ENCODE measurements around the gene DUSP18. TPM values are rescaled to one million over a fixed set of nuclear protein-coding genes. Genes with fewer than 3 reads are reported as not detected.

DUSP18 gene
- total and polyA plus RNA-seq, 9 donors: 3.3 to 18.5 (median 5.7) TPM

DNA sequence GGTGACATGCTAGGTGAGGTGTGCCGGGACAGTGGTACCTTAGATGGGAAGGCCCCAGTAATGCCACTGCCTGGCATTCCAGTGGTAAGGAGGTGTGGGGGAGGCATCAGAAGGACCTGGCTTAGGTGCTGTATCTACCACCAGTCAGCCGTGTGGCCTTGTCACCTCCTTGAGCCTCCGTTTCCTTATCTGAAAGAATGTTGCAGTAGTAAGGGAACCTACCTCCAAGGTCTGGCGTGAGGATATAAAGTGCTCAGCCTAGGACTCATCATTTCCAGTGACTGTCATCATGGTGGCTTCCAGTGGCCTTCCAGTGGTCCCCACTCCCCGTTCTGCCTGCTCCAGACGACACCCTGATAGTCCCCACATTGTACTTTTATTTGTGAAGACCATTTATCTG is 6.8 kb upstream of the DUSP18 start:
- no peak for DNase-seq
- whole genome bisulfite sequencing, 3 donors: 83 to 91% (median 88%) methylated on average over 6 of the region's 6 CpGs
- intact Hi-C loops (cut with DNase I): no loop called here
- no peak overlapping the region for H3K27ac ChIP-seq
- H3K27me3 ChIP-seq: no peaks in the 10 kb centered on the region
- TF ChIP-seq, protein P1, sequence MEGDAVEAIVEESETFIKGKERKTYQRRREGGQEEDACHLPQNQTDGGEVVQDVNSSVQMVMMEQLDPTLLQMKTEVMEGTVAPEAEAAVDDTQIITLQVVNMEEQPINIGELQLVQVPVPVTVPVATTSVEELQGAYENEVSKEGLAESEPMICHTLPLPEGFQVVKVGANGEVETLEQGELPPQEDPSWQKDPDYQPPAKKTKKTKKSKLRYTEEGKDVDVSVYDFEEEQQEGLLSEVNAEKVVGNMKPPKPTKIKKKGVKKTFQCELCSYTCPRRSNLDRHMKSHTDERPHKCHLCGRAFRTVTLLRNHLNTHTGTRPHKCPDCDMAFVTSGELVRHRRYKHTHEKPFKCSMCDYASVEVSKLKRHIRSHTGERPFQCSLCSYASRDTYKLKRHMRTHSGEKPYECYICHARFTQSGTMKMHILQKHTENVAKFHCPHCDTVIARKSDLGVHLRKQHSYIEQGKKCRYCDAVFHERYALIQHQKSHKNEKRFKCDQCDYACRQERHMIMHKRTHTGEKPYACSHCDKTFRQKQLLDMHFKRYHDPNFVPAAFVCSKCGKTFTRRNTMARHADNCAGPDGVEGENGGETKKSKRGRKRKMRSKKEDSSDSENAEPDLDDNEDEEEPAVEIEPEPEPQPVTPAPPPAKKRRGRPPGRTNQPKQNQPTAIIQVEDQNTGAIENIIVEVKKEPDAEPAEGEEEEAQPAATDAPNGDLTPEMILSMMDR (IDR thresholded peaks at IDR 0.05): no peak
- TF ChIP-seq EP300 (IDR thresholded peaks at IDR 0.05) (no peak), POLR2A (IDR thresholded peaks at IDR 0.05) (no peak)
- no peaks in the 10 kb centered on the region for H3K36me3 ChIP-seq
- H3K9me3 ChIP-seq: no peaks in the 10 kb centered on the region
- no peak overlapping the region for H3K4me3 ChIP-seq
- H3K4me1 ChIP-seq (ENCODE audit: insufficient read depth): no peaks in the 10 kb centered on the region

DNA sequence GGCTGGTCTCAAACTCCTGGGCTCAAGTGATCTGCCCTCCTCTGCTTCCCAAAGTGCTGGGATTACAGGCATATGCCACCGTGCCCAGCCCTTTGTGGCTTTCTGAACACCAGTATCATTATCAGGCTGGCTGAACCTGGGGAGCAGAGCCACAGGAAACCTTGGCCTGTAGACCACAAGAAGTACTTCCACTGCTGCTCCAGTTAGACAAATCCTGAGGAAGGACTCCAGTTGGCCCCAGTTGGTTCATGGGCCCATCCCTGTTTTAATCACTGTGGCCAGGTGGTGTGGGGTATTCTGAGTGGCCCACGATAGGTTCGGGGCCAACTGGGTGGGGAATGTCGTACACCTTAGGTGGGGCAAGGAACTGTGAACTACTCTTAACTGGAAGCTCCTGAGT is 5.5 kb upstream of the DUSP18 start:
- no peak overlapping the region for H3K4me3 ChIP-seq
- H3K36me3 ChIP-seq: no peaks in the 10 kb centered on the region
- H3K27ac ChIP-seq: no peak overlapping the region
- no peak for DNase-seq
- intact Hi-C loops (cut with DNase I): no loop called here
- WGBS, 3 donors: 90 to 92% (median 91%) methylated on average over 4 of the region's 4 CpGs
- TF ChIP-seq, protein P1 (IDR thresholded peaks at IDR 0.05): no peak
- no peak for TF ChIP-seq EP300 (IDR thresholded peaks at IDR 0.05)
- no peak for TF ChIP-seq POLR2A (IDR thresholded peaks at IDR 0.05)
- no peaks in the 10 kb centered on the region for H3K4me1 ChIP-seq (ENCODE audit: insufficient read depth)
- H3K9me3 ChIP-seq: no peaks in the 10 kb centered on the region
- no peaks in the 10 kb centered on the region for H3K27me3 ChIP-seq

DNA sequence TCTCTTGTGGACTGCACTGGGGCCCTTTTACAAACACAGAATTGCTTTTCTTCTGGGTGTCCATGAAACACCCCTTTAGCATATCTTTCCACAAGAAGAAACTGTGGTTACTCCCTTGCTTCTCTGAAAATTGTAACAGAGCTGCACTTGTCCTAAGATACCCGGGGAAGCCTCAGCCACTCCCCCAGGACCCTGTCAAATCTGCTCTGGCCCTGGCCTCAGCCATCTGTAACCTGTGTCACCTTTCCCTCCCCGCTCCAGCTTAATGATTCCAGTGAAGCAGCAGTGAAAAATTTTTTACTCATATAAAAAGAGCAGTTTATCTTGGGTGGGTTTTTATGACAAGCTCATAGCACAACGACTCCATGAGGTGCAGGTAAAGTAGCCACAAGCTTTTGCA is 3.4 kb upstream of the DUSP18 start:
- TF ChIP-seq EP300 (IDR thresholded peaks at IDR 0.05): no peak
- TF ChIP-seq, protein P1 (IDR thresholded peaks at IDR 0.05): no peak
- TF ChIP-seq POLR2A (IDR thresholded peaks at IDR 0.05): no peak
- 37 to 43% (median 40%) methylated on average over 3 of the region's 3 CpGs for WGBS, 3 donors
- Histone ChIP-seq H3K36me3 (no peaks in the 10 kb centered on the region), H3K4me3 (no peak overlapping the region), H3K27ac (no peak overlapping the region), H3K9me3 (no peaks in the 10 kb centered on the region), H3K4me1 (ENCODE audit: insufficient read depth) (peaks cover 2% of the 10 kb centered on the region), H3K27me3 (no peaks in the 10 kb centered on the region)
- intact Hi-C loops (cut with DNase I): no loop called here
- no peak for DNase-seq

DNA sequence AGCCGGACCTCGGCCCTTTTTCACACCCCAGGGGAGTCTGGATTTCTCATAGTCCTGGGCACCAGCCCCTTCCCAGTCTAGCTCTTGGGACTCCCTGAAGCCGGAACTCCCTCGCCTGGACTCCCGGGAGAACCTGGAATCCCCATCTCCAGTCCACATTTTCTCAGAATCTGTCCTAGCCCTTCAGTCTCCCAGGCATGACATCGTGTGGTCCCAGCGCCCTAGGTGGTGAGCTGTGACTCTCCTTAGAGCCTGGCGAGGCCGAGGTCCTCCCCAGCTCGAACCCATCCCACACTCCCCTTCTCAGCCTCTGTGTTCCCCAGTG is 673 bp upstream of the DUSP18 start:
- peak overlapping the region; percentile 65 for H3K4me3 ChIP-seq
- intact Hi-C loops (cut with DNase I): no loop called here
- no peak overlapping the region for H3K27ac ChIP-seq

More for the DNA sequence above, 673 bp upstream of the DUSP18 start:
- H3K9me3 ChIP-seq: no peaks in the 10 kb centered on the region
- DNase-seq: no peak
- H3K36me3 ChIP-seq: no peaks in the 10 kb centered on the region
- peaks cover 4% of the 10 kb centered on the region for H3K4me1 ChIP-seq (ENCODE audit: insufficient read depth)
- TF ChIP-seq EP300 (IDR thresholded peaks at IDR 0.05) (no peak), POLR2A (IDR thresholded peaks at IDR 0.05) (no peak)
- TF ChIP-seq, protein P1 (IDR thresholded peaks at IDR 0.05): no peak
- WGBS, 3 donors: 21 to 32% (median 22%) methylated on average over 10 of the region's 10 CpGs
- no peaks in the 10 kb centered on the region for H3K27me3 ChIP-seq

Measured in ovary (tissue), 9 donors.